SK-N-SH (cell line): ENCODE measurements around the gene CHRNA5.

Experiments
- EP300 ChIP-seq, 2 experiments: IDR thresholded peaks; 2 replicates each; pipeline versions ENCODE4 v1.4.0 to v1.6.1; 2012; ENCODE audit warnings: borderline replicate concordance in 1 of 2, low read depth in 1 of 2, low read length in 1 of 2
- GATA2 ChIP-seq: sonication (generic); formaldehyde crosslinking; IDR thresholded peaks from 2 replicates; pipeline ENCODE4 v1.5.0; 2020; ENCODE audit warnings: mild to moderate bottlenecking, missing genetic modification reagents
- TF ChIP-seq, protein P1 (sequence below): fragments of 200-600 bp; sonication (generic); IDR thresholded peaks from 2 replicates; pipeline ENCODE4 v1.6.1; 2017; ENCODE audit warnings: antibody characterized with exemption, mild to moderate bottlenecking, moderate library complexity

GRCh38 chr15:78642331-78642730, 77.0 kb downstream of the CHRNA5 start:
- TF ChIP-seq EP300 (IDR thresholded peaks at IDR 0.05; ENCODE audit: borderline replicate concordance in 1 of 2, low read depth in 1 of 2, low read length in 1 of 2) (no peak), GATA2 (CRISPR knock-in tag) (no peak)
- TF ChIP-seq, protein P1, sequence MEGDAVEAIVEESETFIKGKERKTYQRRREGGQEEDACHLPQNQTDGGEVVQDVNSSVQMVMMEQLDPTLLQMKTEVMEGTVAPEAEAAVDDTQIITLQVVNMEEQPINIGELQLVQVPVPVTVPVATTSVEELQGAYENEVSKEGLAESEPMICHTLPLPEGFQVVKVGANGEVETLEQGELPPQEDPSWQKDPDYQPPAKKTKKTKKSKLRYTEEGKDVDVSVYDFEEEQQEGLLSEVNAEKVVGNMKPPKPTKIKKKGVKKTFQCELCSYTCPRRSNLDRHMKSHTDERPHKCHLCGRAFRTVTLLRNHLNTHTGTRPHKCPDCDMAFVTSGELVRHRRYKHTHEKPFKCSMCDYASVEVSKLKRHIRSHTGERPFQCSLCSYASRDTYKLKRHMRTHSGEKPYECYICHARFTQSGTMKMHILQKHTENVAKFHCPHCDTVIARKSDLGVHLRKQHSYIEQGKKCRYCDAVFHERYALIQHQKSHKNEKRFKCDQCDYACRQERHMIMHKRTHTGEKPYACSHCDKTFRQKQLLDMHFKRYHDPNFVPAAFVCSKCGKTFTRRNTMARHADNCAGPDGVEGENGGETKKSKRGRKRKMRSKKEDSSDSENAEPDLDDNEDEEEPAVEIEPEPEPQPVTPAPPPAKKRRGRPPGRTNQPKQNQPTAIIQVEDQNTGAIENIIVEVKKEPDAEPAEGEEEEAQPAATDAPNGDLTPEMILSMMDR, result no peak
